Left cardiac atrium (tissue), 4 donors: Measurements from ENCODE around the gene ZC3H4. TPM values are rescaled to one million over a fixed set of nuclear protein-coding genes. Genes with fewer than 3 reads are reported as not detected.

Experiments
- ATAC-seq, 2 donors: fragments of 200-7000 bp; cut with Tn5 transposase; one replicate each; pipeline ENCODE4 v1.9.1; 2020; ENCODE audit warnings: mild to moderate bottlenecking in 2 of 2, moderate library complexity in 2 of 2
- DNase-seq: peaks from one replicate; pipeline ENCODE4 v3.0.0-alpha.2; 2020
- intact Hi-C, 2 donors: fragments of 100-400 bp; cut with DNase I; formaldehyde crosslinking; loops; one replicate each; pipeline versions ENCODE4 v1.14.1 to v1.15.1; 2022 to 2023
- long read RNA-seq: library from polyadenylated mRNA; unstranded; transcript quantifications from one replicate; pipeline ENCODE4 v2.0.0, GENCODE V29; 2021
- total RNA-seq, 2 donors: library from RNA; stranded (reverse); fragmentation: NEBNext Ultra II Directional; extraction: Animal tissue kit (Norgen Biotek cat#: 25700); gene quantifications; one replicate each; pipeline ENCODE4 v1.2.1, GENCODE V29; 2021
- donor health status: DM: no; HTN: yes; CAD: no.
- donor health status: DM: no; HTN: yes; CAD: no; lungs with severe emphysema.
- donor health status: DM: yes; HTN: yes; CAD: no.
- donor health status: Dilated cardiomyopathy.

Gene ZC3H4
- total RNA-seq: 10 to 100 TPM; 24.2 to 26.3 TPM
- long read RNA-seq, partial matches to known transcripts: 0 of 16 reads
- long read RNA-seq, other reads (novel, unspliced or antisense): 16 of 16 reads

- DNase-seq: peak; percentile 99
- intact Hi-C loops: no loop called here
- peak; percentile 94 to 96 for ATAC-seq
These were observed at the start of gene ZC3H4 for GRCh38 chr19:47112997-47113849. ZC3H4 (minus strand) TSS chr19:47113776; CDS start chr19:47112584, 1,192 bp downstream.

DNA sequence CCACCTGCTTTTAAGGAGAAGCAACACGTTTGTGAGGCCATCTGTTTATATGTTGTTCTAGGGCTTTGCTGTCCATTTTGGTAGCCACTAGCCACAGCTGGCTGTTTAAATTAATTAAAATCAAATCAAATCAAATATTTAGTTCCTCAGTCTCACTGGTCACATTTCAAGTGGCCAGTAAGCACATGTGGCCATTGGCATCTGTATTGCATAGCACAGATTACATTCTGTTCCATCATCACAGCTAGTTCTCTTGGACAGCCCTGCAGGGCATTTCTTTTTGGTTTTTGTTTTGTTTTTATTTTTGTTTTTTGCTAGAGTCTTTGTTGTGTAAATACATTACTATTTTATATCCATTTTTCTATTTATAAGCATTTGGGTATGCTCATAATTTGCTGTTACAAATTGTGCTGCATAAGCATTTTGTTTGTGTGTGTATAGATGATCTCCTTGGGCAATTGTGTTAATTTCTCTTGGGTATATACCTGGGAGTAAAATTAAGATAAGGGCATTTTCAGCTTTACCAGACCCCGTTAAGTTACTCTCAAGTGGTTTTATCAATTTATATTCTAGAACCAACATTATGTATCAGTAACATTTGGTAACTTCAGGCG is 48.4 kb upstream of the ZC3H4 start:
- intact Hi-C loops: no loop called here
- DNase-seq (no peak), ATAC-seq (no peak)

DNA sequence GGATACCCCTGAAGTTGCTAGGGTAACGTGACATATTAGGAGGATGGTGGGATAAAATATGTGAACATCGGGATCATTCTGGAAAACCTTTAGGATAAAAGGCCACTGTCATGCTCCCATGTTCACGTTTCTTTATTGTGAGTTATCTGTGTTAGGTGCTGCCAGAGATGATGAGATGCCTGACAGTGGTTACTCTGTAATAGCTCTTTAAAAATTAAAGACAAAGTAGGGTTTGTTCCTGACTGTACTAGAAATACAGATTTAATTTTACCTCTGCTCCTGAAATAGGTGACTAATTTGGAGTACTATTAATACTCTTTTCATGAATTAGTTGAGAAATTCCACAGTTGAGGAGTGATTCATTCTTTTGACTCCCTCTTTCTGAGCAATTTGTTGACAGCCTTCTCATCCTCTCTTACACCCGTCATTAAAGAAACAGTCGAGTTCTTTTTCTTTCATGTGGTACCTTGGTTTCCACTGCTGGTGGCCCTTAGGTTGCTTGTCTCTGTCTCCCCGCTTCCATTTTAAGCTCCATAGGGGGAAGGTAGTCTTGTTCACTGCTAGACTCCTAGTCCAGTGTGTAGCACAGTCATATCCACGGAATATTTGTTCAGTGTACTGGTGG is 45.4 kb upstream of the ZC3H4 start:
- intact Hi-C loops: loop anchor here in 1 of 2 donors (10.0 kb wide), 1 partner anchor 46 kb away; no protein-coding TSS in a partner anchor
- DNase-seq (no peak), ATAC-seq (peak in 1 of 2 donors; percentile 42)

GRCh38 chr19:47158367-47158791 is 44.8 kb upstream of the ZC3H4 start:
- intact Hi-C loops: loop anchor here in 1 of 2 donors (10.0 kb wide), 1 partner anchor 46 kb away; no protein-coding TSS in a partner anchor
- ATAC-seq: peak; percentile 62 to 64
- DNase-seq: peak; percentile 51

GRCh38 chr19:47157431-47158321 is 44.1 kb upstream of the ZC3H4 start:
- intact Hi-C loops: loop anchor here in 1 of 2 donors (10.0 kb wide), 1 partner anchor 47 kb away; no protein-coding TSS in a partner anchor
- DNase-seq (peak; percentile 71), ATAC-seq (peak; percentile 63 to 79)

- ATAC-seq (no peak), DNase-seq (no peak)
- intact Hi-C loops: loop anchor here in 1 of 2 donors (10.0 kb wide), 1 partner anchor 48 kb away; no protein-coding TSS in a partner anchor
These were observed 43.4 kb upstream of the ZC3H4 start for GRCh38 chr19:47156861-47157430.

DNA sequence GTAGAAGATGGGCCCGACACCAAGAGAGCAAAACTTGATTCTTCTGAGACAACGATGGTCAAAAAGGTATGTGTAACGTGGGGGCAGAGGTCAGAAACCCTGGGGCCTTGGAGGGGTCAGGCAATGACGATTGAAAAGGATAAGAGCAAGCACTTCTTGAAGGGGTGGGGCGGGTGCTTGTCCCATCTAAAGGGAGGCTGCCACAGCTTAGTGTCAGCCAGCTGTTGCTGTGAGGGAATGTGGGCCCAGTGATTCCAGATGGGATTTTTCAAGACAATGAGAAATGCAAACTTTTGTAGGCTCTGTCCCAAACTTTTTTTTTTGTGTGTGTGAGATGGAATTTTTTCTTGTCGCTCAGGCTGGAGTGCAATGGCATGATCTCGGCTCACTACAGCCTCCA is 41.6 kb upstream of the ZC3H4 start:
- intact Hi-C loops: loop anchor here in 1 of 2 donors (10.0 kb wide), 1 partner anchor 50 kb away; no protein-coding TSS in a partner anchor
- ATAC-seq (peak; percentile 7 to 44), DNase-seq (no peak)

- DNase-seq (no peak), ATAC-seq (no peak)
- intact Hi-C loops: loop anchor here (2.0 to 10.0 kb wide), 2 partner anchors 52 to 92 kb away; no protein-coding TSS in a partner anchor
These were observed 39.7 kb upstream of the ZC3H4 start for GRCh38 chr19:47153266-47153665.

DNA sequence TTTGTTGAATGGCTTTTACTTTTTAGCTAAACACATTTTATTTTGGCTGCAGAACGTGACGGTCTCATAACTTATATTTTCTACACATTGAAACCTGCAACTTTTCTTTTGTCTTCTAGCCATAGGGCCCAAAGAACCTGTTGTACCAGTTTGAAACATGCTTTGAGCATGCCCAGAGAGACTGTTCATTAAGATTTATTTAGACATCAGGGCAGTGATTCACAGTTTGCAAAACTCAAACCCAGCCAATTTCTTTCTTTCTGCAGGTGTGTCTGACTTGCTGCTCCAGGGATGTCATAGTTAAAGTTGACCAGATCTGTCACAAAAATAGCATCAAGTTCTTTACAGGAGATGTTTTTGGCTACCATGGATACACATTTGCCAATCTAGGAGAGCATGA is 39.1 kb upstream of the ZC3H4 start:
- DNase-seq (no peak), ATAC-seq (no peak)
- intact Hi-C loops: loop anchor here (2.0 to 10.0 kb wide), 2 partner anchors 52 to 92 kb away; no protein-coding TSS in a partner anchor

DNA sequence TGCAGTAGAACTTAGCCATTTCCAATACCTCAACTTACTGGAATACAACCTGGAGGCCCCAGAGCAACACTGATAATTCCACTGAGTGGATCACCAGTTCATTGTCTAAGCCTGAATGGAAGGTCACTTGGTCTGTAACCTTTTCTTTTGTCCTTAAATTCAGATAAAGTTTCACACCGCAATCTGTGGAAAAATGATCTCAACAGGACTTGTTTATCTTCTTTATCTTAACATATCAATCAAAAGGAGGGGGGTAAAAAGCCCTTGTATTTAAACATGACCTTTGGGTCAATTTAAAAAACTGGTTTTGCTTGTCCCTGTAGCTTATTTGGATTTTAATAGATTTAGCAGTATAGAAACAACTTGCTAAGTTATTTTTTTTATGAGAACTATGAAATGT is 38.6 kb upstream of the ZC3H4 start:
- intact Hi-C loops: loop anchor here (2.0 to 10.0 kb wide), 2 partner anchors 53 to 93 kb away; no protein-coding TSS in a partner anchor

DNA sequence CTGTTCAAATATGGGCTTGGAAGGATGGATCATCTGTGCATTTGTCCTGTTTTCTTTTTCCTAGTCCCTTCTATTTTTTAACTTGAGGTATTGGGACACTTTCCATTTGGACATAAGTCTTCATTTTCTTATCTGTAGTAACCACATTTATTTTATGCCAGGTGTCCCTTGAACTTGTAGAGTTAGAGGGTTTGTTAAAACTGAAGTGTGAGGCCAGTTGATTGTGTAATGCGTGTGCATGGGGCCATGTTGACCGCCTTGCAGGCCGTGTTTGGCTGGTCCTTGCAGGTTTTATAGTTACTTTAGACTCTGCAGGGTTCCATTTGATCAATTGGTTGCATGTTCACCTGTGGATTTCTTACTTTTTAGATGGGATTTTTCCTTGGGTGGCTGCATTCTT is 38.1 kb upstream of the ZC3H4 start:
- DNase-seq (no peak), ATAC-seq (no peak)
- intact Hi-C loops: loop anchor here (2.0 to 10.0 kb wide), 2 partner anchors 53 to 93 kb away; no protein-coding TSS in a partner anchor

More for the DNA sequence above, 38.6 kb upstream of the ZC3H4 start:
- no peak for DNase-seq
- ATAC-seq: no peak

DNA sequence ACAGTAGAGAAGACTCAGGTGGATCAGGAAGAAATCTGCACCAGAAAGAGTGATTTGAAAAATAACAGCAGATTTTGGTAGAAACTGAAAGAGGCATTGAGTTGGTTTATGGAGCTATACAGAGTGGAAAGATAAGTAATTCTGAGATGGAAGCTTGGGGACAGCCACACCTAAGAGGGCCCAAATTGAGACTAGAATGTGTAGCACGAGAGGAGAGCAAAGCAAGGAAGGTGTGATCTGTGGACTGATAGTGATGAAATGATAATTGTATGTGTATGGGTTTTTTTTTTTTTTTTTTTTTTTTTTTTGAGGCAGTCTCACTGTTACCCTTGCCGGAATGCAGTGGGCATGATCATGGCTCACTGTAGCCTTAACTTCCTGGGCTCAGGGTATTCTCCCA is 33.3 kb upstream of the ZC3H4 start:
- intact Hi-C loops: no loop called here
- DNase-seq (no peak), ATAC-seq (no peak)

DNA sequence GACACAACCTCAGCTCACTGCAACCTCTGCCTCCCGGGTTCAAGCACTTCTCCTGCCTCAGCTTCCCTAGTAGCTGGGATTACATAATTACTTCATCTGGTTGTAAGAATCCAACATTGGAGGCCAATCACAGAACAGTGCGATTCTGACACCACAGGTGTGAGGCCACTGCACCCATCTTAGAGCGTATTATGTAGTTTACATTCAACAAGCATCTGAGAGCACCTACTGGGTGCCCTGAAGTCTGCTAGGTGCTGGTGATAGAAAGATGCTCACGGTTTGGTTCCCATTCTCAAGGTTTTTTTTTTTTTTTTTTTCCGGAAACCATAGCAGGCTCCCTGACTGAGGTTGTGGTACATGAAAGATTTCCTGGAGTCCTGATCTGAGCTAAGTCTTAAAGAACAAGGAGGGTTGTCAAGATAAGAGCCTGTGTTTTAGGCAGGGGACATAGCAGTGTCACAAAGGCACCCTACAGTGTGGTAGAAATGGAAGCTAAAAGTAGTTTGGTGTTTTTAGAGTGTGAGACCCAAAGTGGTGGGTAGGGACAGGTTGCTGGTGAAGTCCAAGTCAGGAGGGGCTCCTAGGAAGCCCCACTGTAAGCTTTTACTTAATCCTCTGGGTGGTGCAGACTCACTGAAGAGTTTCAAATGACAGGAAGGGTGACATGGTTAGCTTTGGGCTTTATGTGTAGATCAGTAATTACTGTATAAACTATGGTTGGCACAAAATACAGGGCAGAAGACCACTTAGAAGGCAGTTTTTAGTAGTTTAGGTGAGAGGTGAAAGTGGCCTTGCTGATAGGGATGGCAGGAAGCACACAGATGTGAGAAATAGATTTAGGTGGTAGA is 32.3 kb upstream of the ZC3H4 start:
- ATAC-seq: no peak
- intact Hi-C loops: no loop called here
- DNase-seq: no peak

DNA sequence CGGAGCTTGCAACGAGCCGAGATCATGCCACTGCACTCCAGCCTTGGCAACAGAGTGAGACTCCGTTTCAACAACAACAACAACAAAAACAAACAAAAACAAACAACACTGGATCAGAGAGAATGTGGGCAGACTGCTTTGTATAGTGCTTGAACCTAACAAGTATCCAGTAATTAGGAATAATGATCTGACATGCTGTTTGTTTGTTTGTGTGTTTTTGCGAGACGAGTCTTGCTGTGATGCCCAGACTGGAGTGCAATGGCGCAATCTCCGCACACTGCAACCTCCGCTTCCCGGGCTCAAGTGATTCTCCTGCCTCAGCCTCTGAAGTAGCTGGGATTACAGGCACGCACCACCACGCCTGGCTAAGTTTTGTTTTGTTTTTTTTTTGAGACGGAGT is 31.1 kb upstream of the ZC3H4 start:
- intact Hi-C loops: no loop called here
- ATAC-seq: no peak
- DNase-seq: no peak

DNA sequence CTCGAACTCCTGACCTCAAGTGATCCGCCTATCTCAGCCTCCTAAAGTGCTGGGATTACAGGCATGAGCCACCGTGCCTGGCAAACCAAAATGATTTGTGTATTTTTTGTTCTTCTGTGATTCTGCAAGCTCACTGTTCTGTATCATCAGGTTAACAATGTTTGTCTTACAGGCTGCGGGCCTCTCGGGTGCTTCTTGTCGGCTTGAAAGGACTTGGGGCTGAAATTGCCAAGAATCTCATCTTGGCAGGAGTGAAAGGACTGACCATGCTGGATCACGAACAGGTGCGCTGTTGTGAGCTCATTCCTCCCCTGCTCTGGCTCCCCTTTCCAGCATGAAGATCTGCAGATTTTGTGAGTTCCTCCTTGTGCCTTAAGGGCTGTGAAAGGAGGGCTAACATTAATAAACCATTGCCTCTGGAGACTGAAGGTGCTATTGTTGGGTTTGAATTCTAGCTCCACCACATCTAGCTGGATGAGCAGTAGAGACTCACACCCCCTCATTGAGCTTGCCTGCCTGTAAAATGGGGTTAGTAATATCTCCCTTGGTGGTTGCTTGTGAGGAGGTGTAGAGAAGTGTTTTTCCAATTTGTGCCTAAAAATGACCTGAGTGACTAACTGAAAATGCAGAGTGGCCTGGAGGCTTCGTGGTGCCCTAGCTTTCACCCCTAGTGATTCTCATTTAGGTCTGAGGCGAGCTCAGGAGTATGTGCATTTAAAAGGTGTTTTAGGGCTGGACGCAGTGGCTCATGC is 29.9 kb upstream of the ZC3H4 start:
- ATAC-seq (no peak), DNase-seq (no peak)
- intact Hi-C loops: no loop called here

- intact Hi-C loops: no loop called here
- no peak for ATAC-seq
These were observed 29.2 kb upstream of the ZC3H4 start for GRCh38 chr19:47142779-47143178.

More at GRCh38 chr19:47142779-47143178, 29.2 kb upstream of the ZC3H4 start:
- no peak for DNase-seq
